H1 (cell line): ENCODE measurements around the gene POLL. TPM values are rescaled to one million over a fixed set of nuclear protein-coding genes. Genes with fewer than 3 reads are reported as not detected.

ENCODE experiments used
- CTCF ChIA-PET: fragments of 300-600 bp; sonication (Branson Sonifier 250); formaldehyde crosslinking; loops from one replicate; lab custom pipeline; 2021; ENCODE audit not compliant: partially characterized antibody; lab: Charles Lee
- POLR2A ChIA-PET: fragments of 300-600 bp; sonication (Branson Sonifier 250); formaldehyde crosslinking; loops from one replicate; lab custom pipeline; 2021; ENCODE audit warnings: inconsistent platforms; ENCODE audit not compliant: partially characterized antibody; lab: Charles Lee
- DNase-seq, 2 experiments: peaks; one replicate each; pipeline versions ENCODE4 v3.0.0 to v3.0.0-alpha.2; 2010 to 2022; ENCODE audit warnings: low spot score in 2 of 2, low read depth in 1 of 2, mixed read lengths in 1 of 2
- FAIRE-seq: peaks from 2 replicates; lab custom pipeline; 2011; peaks lifted over from hg19 to GRCh38; lab: Jason Lieb, UNC
- H2AFZ ChIP-seq: 2 replicates; pipeline ENCODE4 v1.8.1; 2012; ENCODE audit warnings: low read length, inconsistent platforms
- H2AK5ac ChIP-seq: 2 replicates; pipeline ENCODE4 v1.6.1; 2013; ENCODE audit warnings: low read depth, low read length
- H2BK120ac ChIP-seq: replicated peaks from 2 replicates; pipeline ENCODE3; 2013; ENCODE audit warnings: low read depth, low read length, inconsistent platforms
- H2BK12ac ChIP-seq: 2 replicates; pipeline ENCODE4 v1.6.1; 2013; ENCODE audit warnings: low read depth, low read length
- H2BK15ac ChIP-seq: 2 replicates; pipeline ENCODE4 v1.6.1; 2013; ENCODE audit warnings: low read length
- H2BK20ac ChIP-seq: 2 replicates; pipeline ENCODE4 v1.6.1; 2013; ENCODE audit warnings: low read length
- H2BK5ac ChIP-seq: 2 replicates; pipeline ENCODE4 v1.6.1; 2013; ENCODE audit warnings: low read depth, low read length
- H3K14ac ChIP-seq: 2 replicates; pipeline ENCODE4 v1.6.1; 2013; ENCODE audit warnings: inconsistent platforms; ENCODE audit not compliant: insufficient read length
- H3K18ac ChIP-seq: 2 replicates; pipeline ENCODE4 v1.6.1; 2013; ENCODE audit warnings: low read length; ENCODE audit errors: extremely low read depth
- H3K23ac ChIP-seq: 2 replicates; pipeline ENCODE4 v1.6.1; 2013; ENCODE audit warnings: inconsistent platforms; ENCODE audit not compliant: insufficient read length
- H3K23me2 ChIP-seq: 2 replicates; pipeline ENCODE4 v1.6.1; 2013; ENCODE audit warnings: low read depth, low read length
- H3K27ac ChIP-seq: 2 replicates; pipeline ENCODE4 v1.6.1; 2011; ENCODE audit warnings: low read depth, low read length, inconsistent platforms
- H3K27me3 ChIP-seq, 4 experiments: replicated peaks in 1 of 4; 1 replicate in 1 of 4; 2 replicates in 3 of 4; pipeline versions ENCODE4 v1.6.1 to v1.8.1; 2011 to 2013; ENCODE audit warnings: low read length in 3 of 4, mild to moderate bottlenecking in 3 of 4, inconsistent platforms in 2 of 4, mixed read lengths in 2 of 4, moderate library complexity in 1 of 4; ENCODE audit not compliant: control insufficient read depth in 3 of 4, insufficient read depth in 3 of 4; ENCODE audit errors: extremely low read depth in 1 of 4
- H3K36me3 ChIP-seq, 4 experiments: 2 replicates each; pipeline versions ENCODE4 v1.6.1 to v1.8.1; 2011 to 2013; ENCODE audit warnings: mild to moderate bottlenecking in 4 of 4, low read length in 3 of 4, moderate library complexity in 2 of 4, control low read depth in 1 of 4, inconsistent platforms in 1 of 4; ENCODE audit not compliant: insufficient read depth in 4 of 4, control insufficient read depth in 2 of 4
- H3K4ac ChIP-seq: replicated peaks from 2 replicates; pipeline ENCODE3; 2013; ENCODE audit warnings: low read length, low read depth, mixed read lengths, inconsistent platforms; ENCODE audit not compliant: insufficient read length
- H3K4me1 ChIP-seq, 4 experiments: replicated peaks in 1 of 4; 1 replicate in 1 of 4; 2 replicates in 3 of 4; pipeline versions ENCODE4 v1.6.1 to v1.8.1; 2011 to 2013; ENCODE audit warnings: low read length in 3 of 4, inconsistent platforms in 2 of 4, mixed read lengths in 1 of 4; ENCODE audit not compliant: insufficient read depth in 4 of 4, control insufficient read depth in 3 of 4
- H3K4me2 ChIP-seq, 2 experiments: 2 replicates each; pipeline versions ENCODE4 v1.6.1 to v1.8.1; 2011 to 2013; ENCODE audit warnings: low read depth in 2 of 2, low read length in 2 of 2, control low read depth in 1 of 2, inconsistent platforms in 1 of 2, mild to moderate bottlenecking in 1 of 2; ENCODE audit not compliant: insufficient read depth in 1 of 2
- H3K4me3 ChIP-seq, 4 experiments: fragments of 200-600, 300-600 bp in 1 of 4; sonication (generic), shearing (Covaris generic), sonication (Bioruptor Twin) in 1 of 4; 2 replicates each; pipeline versions ENCODE4 v1.5.1 to v1.8.1; 2011 to 2016; ENCODE audit warnings: low read length in 4 of 4, low read depth in 3 of 4, control low read depth in 2 of 4, inconsistent platforms in 2 of 4, mild to moderate bottlenecking in 2 of 4, mixed read lengths in 1 of 4, moderate library complexity in 1 of 4; ENCODE audit not compliant: insufficient read depth in 2 of 4; ENCODE audit errors: extremely low read depth in 1 of 4
- H3K56ac ChIP-seq: replicated peaks from 2 replicates; pipeline ENCODE3; 2013; ENCODE audit warnings: low read depth, mild to moderate bottlenecking, mixed read lengths, low read length, inconsistent platforms; ENCODE audit not compliant: insufficient read length
- H3K79me1 ChIP-seq: 2 replicates; pipeline ENCODE4 v1.6.1; 2013; ENCODE audit warnings: low read depth, low read length, control low read depth
- H3K79me2 ChIP-seq, 2 experiments: 2 replicates each; pipeline versions ENCODE4 v1.6.1 to v1.8.1; 2012 to 2013; ENCODE audit warnings: low read length in 2 of 2, mild to moderate bottlenecking in 2 of 2, inconsistent platforms in 1 of 2; ENCODE audit not compliant: insufficient read depth in 2 of 2, control insufficient read depth in 1 of 2
- H3K9ac ChIP-seq, 4 experiments: replicated peaks in 1 of 4; 1 replicate in 1 of 4; 2 replicates in 3 of 4; pipeline versions ENCODE4 v1.6.1 to v1.8.1; 2011 to 2013; ENCODE audit warnings: low read depth in 3 of 4, low read length in 3 of 4, control low read depth in 2 of 4, mild to moderate bottlenecking in 2 of 4, moderate library complexity in 2 of 4, inconsistent platforms in 1 of 4; ENCODE audit errors: extremely low read depth in 1 of 4
- H3K9me3 ChIP-seq, 2 experiments: 2 replicates each; pipeline versions ENCODE4 v1.6.1 to v1.8.1; 2012 to 2013; ENCODE audit warnings: mild to moderate bottlenecking in 2 of 2, moderate library complexity in 2 of 2, control low read depth in 1 of 2, inconsistent platforms in 1 of 2, low read depth in 1 of 2, low read length in 1 of 2, mixed read lengths in 1 of 2; ENCODE audit not compliant: insufficient read depth in 2 of 2
- H4K20me1 ChIP-seq, 2 experiments: replicated peaks in 1 of 2; 2 replicates each; pipeline versions ENCODE3 to v1.8.1; 2011 to 2013; ENCODE audit warnings: inconsistent platforms in 2 of 2, low read length in 2 of 2, mild to moderate bottlenecking in 1 of 2; ENCODE audit not compliant: insufficient read depth in 2 of 2, control insufficient read depth in 1 of 2
- H4K5ac ChIP-seq: 2 replicates; pipeline ENCODE4 v1.6.1; 2013; ENCODE audit warnings: low read length, low read depth, mixed read lengths, inconsistent platforms; ENCODE audit not compliant: insufficient read length
- H4K8ac ChIP-seq: 2 replicates; pipeline ENCODE4 v1.8.0; 2013; ENCODE audit warnings: mild to moderate bottlenecking, moderate library complexity, low read length, inconsistent platforms; ENCODE audit not compliant: insufficient read depth; ENCODE audit errors: extremely low read depth
- H4K91ac ChIP-seq: replicated peaks from 2 replicates; pipeline ENCODE3; 2013; ENCODE audit warnings: low read length, mixed read lengths, inconsistent platforms; ENCODE audit not compliant: insufficient read length
- BACH1 ChIP-seq: IDR thresholded peaks from 2 replicates; pipeline ENCODE4 v1.6.1; 2012; ENCODE audit warnings: low read length, improper control_type of control experiment
- BCL11A ChIP-seq, 2 experiments: IDR thresholded peaks; one replicate each; pipeline ENCODE4 v1.6.1; 2011; ENCODE audit warnings: low read depth in 2 of 2, low read length in 2 of 2, mild to moderate bottlenecking in 2 of 2
- CBX5 ChIP-seq: fragments of 300-800, 300-1000 bp; sonication (generic); IDR thresholded peaks from 2 replicates; pipeline ENCODE4 v1.7.1; 2016; ENCODE audit warnings: antibody characterized with exemption, low read length, low read depth
- JUND ChIP-seq: IDR thresholded peaks from 2 replicates; pipeline ENCODE4 v1.6.1; 2011; ENCODE audit warnings: mild to moderate bottlenecking, improper control_type of control experiment, low read length
- KDM1A ChIP-seq: fragments of 200-600, 300-600 bp; sonication (generic); IDR thresholded peaks from 2 replicates; pipeline ENCODE4 v1.7.1; 2016; ENCODE audit warnings: mild to moderate bottlenecking, low read length, borderline replicate concordance
- RAD21 ChIP-seq, 2 experiments: IDR thresholded peaks in 1 of 2; conservative IDR thresholded peaks in 1 of 2; 2 replicates each; pipeline ENCODE4 v1.6.1; 2011; ENCODE audit warnings: low read depth in 2 of 2, low read length in 2 of 2, improper control_type of control experiment in 1 of 2, inconsistent platforms in 1 of 2, mild to moderate bottlenecking in 1 of 2, moderate library complexity in 1 of 2
- RXRA ChIP-seq: IDR thresholded peaks from 2 replicates; pipeline ENCODE4 v1.6.1; 2011; ENCODE audit warnings: low read depth, mild to moderate bottlenecking, low read length, moderate library complexity; ENCODE audit not compliant: insufficient read depth
- SRF ChIP-seq: IDR thresholded peaks from 2 replicates; pipeline ENCODE4 v1.6.1; 2011; ENCODE audit warnings: mild to moderate bottlenecking, low read depth, low read length, moderate library complexity
- TAF7 ChIP-seq: optimal IDR thresholded peaks from 2 replicates; pipeline ENCODE3; 2011; ENCODE audit warnings: low read depth, mild to moderate bottlenecking, inconsistent platforms, low read length, moderate library complexity, borderline replicate concordance
- USF2 ChIP-seq: IDR thresholded peaks from 2 replicates; pipeline ENCODE4 v1.6.1; 2011; ENCODE audit warnings: low read length, improper control_type of control experiment
- WGBS, 2 experiments: shearing (Covaris generic) in 1 of 2; methylation state at CpG; one replicate each; pipeline versions ENCODE4 v1.1.6 to v1.1.7; 2013 to 2015; ENCODE audit warnings: low lambda C conversion rate in 2 of 2, mixed read lengths in 2 of 2, inconsistent platforms in 1 of 2, low coverage in 1 of 2, missing lambda C conversion rate in 1 of 2; ENCODE audit not compliant: insufficient replicate concordance in 2 of 2, insufficient coverage in 1 of 2, insufficient read length in 1 of 2; ENCODE audit errors: extremely low coverage in 1 of 2, missing lambda C conversion rate in 1 of 2; 5-methylcytosine and 5-hydroxymethylcytosine counted together
- polyA plus RNA-seq, 7 experiments: library from polyadenylated mRNA; depleted of rRNA in 3 of 7; stranded (reverse) in 5 of 7; unstranded in 2 of 7; fragments of >200 nt in 5 of 7; fragments of 200-250 nt in 2 of 7; gene quantifications; 1 replicate in 5 of 7; 2 replicates in 1 of 7; 4 replicates in 1 of 7; pipeline versions ENCODE4 v1.2.1 to v1.2.3, GENCODE V29; 2011 to 2013; ENCODE audit warnings: missing spikeins in 2 of 7, mixed read lengths in 2 of 7
- total RNA-seq: library from RNA; stranded (reverse); fragmentation: NEBNext Ultra II Directional; extraction: Animal tissue kit (Norgen Biotek cat#: 25700); gene quantifications from 2 replicates; pipeline ENCODE4 v1.2.1, GENCODE V29; 2021

The POLL gene
- total and polyA plus RNA-seq, 2 of the 8 experiments (the other 6 are each of a cell fraction or from before 2014, with no cell fraction given): 26.1 to 45.9 TPM

DNA sequence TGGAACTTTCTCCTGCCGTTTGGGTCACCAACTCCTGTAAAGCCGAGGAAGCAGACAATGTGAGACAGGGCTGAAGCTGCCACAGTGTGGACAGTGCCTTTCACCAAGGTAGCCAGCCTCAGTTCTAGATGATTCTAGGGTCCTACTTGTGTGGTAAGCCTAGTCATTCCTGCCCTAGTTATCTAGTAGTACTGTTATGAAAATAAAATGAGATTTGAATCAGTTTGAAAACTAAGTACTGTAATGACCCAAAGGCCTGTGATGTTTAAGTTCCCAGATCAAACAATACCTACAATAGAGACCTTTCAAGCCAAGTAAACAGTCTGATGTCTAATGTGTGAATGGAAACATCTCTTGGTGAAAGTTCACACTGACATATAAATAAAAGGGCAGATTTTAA is 37.1 kb downstream of the POLL start:
- H3K27me3 ChIP-seq: no peaks in the 10 kb centered on the region
- no peak overlapping the region for H3K9ac ChIP-seq
- no peaks in the 10 kb centered on the region; a peak in 1 of 7 replicates for H3K4me1 ChIP-seq
- H2BK15ac ChIP-seq: no peak overlapping the region
- DNase-seq: no peak
- no peak overlapping the region for H4K91ac ChIP-seq
- no peaks in the 10 kb centered on the region for H3K9me3 ChIP-seq
- no peak overlapping the region for H3K23ac ChIP-seq
- no peak overlapping the region for H3K4me2 ChIP-seq
- no peak overlapping the region for H3K4ac ChIP-seq
- FAIRE-seq: no peak
- CTCF ChIA-PET: interaction anchor here (1.0 to 9.0 kb wide), 3 partner anchors 16 to 337 kb away, joined by 3 to 60 read pairs (median 9); no protein-coding TSS in a partner anchor
- H3K14ac ChIP-seq: no peak overlapping the region
- no peak overlapping the region for H2BK12ac ChIP-seq
- H2AFZ ChIP-seq: no peak overlapping the region
- WGBS, 2 experiments: 89% methylated on average over 2 of the region's 2 CpGs; no CpG with 5 or more reads in 1 of the 2 experiments
- H3K79me1 ChIP-seq: no peaks in the 10 kb centered on the region
- no peaks in the 10 kb centered on the region for H3K23me2 ChIP-seq
- H4K5ac ChIP-seq: no peak overlapping the region
- no peak overlapping the region for H3K4me3 ChIP-seq
- H4K8ac ChIP-seq: no peak overlapping the region
- peaks cover 0 to 2% of the 10 kb centered on the region in 2 experiments for H4K20me1 ChIP-seq
- H3K79me2 ChIP-seq: no peaks in the 10 kb centered on the region
- no peak overlapping the region for H3K18ac ChIP-seq
- no peak overlapping the region for H3K56ac ChIP-seq
- no peak overlapping the region for H2BK5ac ChIP-seq
- H2AK5ac ChIP-seq: no peak overlapping the region
- no peak overlapping the region for H3K27ac ChIP-seq
- H3K36me3 ChIP-seq: no peaks in the 10 kb centered on the region
- POLR2A ChIA-PET: no interaction called here
- no peak overlapping the region for H2BK120ac ChIP-seq
- H2BK20ac ChIP-seq: no peak overlapping the region
- TF ChIP-seq TAF7: no peak
- TF ChIP-seq BCL11A (IDR thresholded peaks at IDR 0.05; ENCODE audit: low read depth in 2 of 2, low read length in 2 of 2): no peak
- TF ChIP-seq SRF: no peak
- no peak for TF ChIP-seq CBX5
- TF ChIP-seq JUND: no peak
- TF ChIP-seq BACH1: no peak
- no peak for TF ChIP-seq USF2
- TF ChIP-seq KDM1A: no peak
- no peak for TF ChIP-seq RAD21 (IDR thresholded peaks at IDR 0.05 in 1 of 2, conservative IDR thresholded peaks at IDR 0.05 in 1 of 2; ENCODE audit: low read depth in 2 of 2, low read length in 2 of 2)
- no peak for TF ChIP-seq RXRA
- TF ChIP-seq, all 59 proteins: peak for 0
